Ureter (tissue), 1 donor: ENCODE measurements around the gene C10orf62. TPM values are rescaled to one million over a fixed set of nuclear protein-coding genes. Genes with fewer than 3 reads are reported as not detected.
"Not testable (repeated sequence)": the region's sequence is repeated elsewhere in the genome, so short reads cannot be mapped to it uniquely, and the experiment has no call there.

Source experiments
- DNase-seq: peaks from one replicate; pipeline ENCODE4 v3.0.0-alpha.2; 2020; ENCODE audit warnings: low spot score
- total RNA-seq: library from RNA; stranded (reverse); gene quantifications from one replicate; pipeline ENCODE4 v1.2.4, GENCODE V29; 2023
- donor health status: DM: yes; HTN: yes; CAD: no.

The C10orf62 gene, protein sequence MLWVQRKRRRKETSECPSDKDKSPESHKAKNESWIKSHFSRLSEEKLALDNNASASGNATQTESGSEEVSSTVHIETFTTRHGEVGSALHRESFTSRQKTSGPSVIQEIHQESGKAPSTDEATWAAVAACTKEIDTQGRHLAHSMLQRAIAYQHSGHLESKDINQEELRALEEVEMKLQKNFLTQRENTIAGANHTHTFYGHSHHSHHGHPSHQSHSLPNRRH
- total RNA-seq: not detected

DNA sequence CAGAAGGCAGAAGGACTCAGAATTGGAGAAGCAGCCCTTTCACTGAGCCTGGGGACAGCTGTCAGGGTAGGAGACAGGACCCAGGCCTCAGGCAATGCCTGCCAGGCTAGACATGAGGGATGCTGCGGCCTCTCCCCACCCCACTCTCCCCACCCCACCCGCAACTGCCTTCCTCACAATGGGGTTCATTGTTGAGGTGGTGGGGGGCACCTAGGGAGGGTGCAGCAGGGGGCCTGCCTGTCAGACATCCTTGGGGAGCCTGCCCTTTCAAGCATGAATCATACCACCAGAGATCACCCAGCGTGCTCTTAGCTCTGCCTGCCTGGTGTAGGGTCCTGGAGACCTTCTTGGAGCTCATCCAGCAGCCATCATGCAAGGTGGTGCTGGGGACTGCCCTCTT is at the start of gene C10orf62:
Gene C10orf62 (plus strand): TSS at position 243 of the 400 bp plus-strand sequence. CDS start 177 bp downstream, outside the sequence.
- DNase-seq: no peak

DNA sequence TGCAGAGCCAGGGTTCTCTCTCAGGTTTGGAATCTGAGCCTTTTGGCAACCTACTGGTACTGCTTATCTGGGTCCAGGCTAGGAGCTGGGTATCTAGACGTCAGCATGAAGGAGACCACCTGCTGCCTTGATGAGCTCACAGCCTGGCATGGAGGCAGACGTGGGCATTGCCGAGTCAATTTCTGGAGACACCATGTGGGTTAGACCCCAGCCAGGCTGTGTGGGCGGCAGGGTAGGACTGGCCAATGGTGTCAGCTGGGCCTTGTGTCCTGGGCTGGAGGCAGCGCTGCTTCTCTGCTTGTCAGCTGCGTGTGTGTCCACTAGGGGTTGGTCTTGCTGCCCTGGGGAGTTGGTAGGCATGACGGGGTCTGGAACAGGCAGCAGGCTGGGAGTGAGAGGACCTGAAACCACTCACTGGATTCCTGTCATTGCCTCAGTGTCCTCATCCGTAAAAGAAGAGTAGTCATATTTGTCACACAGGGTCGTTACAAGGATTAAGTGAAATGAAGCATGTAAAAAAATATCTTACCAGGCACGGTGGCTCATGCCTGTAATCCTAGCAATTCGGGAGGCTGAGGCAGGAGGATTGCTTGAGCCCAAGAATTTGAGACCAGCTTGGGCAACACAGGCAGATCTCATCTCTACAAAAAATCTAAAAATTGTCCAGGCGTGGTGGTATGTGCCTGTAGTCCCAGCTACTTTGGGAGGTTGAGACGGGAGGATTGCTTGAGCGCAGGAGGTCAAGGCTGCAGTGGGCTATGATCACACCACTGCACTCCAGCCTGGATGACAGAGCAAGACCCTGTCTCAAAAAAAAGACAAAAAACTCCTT is 48.6 kb upstream of the C10orf62 start:
- no peak for DNase-seq

DNA sequence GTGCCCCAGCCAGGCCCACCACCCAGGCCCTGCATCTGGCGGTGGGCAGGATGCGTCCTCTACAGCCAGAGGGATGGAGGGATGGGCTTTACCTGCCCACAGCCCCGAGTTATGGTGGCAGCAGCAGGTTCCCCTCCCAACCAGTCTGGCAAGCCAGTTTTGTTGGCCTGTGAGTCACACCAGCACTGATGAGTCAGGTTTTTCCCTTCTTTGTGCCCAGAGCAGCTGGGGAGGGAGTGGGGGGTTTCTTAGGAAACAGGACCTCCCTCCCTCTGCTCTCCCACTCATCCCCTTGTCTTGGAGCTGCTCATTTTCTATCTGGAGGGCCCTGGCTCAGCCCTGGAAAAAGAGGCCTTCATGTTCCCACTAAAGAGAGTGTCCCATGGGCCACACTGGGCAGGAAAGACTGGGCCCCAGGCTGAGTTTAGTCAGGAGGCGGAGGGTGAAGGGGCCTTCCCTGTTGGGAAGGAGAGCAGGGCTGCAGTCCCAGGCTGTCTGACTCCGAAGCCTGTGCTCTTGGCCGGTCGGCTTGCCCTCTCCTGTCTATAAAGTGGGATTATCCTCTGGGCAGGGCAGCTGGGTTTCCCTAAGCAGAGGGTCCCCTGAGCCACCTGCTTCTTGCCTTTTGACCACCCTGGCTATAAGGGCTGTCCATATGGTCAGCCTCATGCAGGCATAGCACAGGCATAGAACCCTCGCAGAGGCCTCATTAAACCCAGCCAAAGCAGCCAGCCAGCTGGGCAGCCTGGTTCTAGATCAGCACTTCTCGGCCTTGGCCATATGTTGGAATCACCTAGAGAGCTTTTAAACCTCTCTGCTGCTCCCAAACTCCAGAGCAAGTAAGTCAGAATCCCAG is 47.1 kb upstream of the C10orf62 start:
- DNase-seq: peak; percentile 82

DNA sequence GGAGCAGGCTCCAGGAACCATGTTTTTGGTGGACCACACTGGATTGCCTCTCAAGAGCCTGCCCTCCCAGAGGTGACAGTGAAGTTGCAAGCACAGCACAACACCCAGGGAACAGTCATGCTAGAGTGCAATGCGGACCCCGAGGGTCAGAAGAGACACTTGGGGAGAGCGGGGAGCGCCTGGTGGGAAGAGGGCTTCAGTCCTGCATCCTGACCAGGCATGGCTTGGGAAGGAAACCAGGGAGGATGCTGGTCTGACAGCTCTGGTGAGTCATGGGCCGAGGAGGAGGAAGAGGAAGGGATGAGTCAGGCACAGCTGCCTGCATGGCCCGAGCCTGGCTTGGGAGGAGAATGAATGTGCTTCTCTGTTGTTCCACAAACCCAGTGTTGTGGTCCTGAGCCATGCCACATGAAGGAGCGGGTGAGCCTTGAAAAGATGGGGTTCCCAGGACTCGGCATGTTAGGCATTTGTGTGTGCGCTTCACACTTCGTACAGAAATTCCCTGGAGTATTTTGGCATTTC is 46.4 kb upstream of the C10orf62 start:
- peak; percentile 85 for DNase-seq

DNA sequence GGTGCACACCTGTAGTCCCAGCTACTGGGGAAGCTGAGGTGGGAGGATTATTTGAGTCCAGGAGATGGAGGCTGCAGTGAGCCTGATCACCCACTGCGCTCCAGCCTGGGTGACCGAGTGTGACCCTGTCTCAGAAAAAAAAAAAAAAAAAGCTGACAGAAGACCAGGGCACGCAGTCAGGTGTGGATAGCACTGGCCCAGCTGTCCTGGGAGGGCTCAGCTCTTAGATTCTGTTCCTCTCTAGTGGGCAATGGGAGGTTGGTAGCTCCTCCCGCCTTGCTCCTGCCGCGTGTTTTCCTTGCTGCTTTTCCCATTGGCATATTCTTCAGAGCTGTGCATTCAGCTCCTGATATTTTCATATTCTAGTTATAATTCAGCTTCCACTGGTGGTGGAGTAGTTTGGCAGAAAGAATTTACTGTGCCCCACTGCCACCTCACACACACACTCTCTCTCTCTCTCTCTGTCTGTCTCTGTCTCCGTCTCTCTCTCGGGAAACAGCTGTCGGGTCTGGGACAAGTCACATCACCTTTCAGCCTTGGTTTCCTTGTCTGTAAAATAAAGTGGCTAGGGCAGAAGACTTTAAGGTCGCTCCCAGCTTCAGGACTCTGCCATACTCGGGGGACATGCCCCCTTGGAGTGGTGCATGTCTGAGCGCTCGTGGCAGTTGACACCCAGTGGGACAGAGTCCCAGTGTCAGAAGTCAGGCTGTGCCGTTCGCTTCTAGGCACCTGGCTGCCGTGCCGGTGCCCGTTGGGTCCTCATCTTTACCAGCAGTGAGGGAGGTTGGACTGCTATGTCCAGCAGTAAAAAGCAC is 42.9 kb upstream of the C10orf62 start:
- no peak for DNase-seq

DNA sequence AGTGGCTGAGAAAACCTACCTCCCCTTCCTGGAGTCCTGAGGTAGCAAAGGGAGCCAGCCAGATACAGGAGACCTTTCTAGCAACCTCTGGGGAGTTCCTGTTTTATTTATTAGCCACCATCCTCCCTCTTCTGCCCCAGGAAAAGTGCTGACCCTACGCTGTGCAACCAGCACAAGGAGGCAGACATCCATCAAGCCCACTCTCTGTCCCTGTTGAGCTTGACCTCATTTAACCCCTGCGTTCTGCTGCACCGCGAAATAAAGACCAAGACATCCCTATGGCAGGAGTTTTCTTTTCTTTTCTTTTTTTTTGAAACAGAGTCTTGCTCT is 42.3 kb upstream of the C10orf62 start:
- DNase-seq: no peak

DNA sequence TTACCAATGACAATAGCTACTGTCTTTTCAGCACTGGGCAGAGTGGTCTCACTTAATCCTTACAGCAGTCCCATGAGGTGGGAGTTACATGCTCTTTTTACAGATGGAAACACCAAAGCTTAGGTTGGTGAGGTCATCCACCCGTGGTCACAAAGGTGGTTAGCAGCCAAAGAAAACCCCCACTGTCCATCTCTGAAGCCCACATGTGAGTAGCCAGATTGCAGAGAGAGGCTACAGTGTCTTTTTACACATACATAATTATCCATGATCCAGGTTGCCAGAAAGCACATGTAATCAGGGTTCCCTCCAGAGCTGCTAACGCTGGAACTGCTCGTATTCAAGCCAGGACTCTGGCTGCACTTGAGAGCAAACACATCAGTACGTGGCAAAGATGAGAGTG is 41.6 kb upstream of the C10orf62 start:
- DNase-seq: no peak

DNA sequence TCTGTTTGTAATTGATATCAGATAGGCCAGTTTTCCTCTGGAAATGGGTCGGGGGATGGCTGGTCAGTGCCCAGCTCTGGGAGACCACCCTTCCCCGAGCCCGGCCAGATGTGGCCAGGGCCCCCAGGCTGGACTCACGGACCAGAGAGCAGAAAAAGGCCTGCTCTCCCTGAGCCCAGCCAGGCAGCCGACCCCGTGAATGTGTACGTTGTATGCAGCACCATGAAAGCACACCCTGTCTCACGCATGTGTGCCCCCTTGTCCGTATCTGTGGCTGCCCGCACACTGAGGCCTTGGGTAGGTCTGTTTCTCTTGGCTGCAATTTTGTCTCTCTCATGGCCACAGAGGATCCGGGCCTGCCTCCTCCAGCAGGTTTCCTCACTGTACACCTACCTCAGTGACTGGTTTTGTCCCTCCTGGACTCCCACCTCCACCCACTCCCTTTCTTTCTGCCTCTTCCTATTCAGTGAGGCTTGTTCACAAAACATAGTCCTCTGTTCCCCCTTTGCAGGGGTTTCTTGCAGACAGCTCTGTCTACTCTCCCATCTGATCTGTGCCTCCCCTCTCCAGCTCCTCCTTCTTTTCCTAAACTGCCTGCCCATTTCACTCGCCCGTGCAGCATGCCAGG is 40.6 kb upstream of the C10orf62 start:
- DNase-seq: no peak

DNA sequence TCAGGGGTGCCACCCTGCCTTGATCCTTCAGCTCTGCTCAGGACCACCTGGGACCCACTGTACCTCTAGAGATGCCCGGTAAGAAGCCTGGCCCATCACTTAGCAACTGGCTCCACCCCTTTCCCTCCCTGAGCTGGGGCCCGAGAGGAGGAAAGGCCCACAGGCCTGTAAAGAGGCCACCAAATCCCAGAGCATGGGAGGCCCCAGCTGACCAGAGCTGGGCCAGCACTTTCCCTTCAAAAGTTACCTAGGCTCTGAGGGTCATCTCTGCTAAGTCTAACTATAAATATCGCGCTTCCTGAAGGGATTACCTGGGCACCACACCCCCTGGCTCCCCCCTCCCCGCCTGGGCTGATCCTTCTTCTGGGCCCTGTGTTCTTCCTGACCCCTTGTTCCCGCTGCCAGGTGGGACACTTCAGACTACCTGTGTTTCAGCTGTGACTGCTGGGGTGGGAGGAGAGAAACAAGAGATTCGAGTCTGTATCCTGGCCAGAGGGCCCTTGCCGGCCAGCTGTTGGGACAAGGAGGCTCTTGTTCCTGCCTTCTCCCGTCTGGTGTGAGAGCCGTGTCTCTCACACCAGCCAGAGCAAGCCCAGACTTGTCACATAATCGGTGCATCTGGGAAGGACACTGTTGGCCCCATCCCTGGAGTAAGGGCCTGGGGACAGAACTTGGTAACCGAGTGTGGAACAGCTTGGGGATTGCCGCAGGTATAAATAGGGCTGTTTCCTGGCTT is 39.8 kb upstream of the C10orf62 start:
- DNase-seq: no peak

DNA sequence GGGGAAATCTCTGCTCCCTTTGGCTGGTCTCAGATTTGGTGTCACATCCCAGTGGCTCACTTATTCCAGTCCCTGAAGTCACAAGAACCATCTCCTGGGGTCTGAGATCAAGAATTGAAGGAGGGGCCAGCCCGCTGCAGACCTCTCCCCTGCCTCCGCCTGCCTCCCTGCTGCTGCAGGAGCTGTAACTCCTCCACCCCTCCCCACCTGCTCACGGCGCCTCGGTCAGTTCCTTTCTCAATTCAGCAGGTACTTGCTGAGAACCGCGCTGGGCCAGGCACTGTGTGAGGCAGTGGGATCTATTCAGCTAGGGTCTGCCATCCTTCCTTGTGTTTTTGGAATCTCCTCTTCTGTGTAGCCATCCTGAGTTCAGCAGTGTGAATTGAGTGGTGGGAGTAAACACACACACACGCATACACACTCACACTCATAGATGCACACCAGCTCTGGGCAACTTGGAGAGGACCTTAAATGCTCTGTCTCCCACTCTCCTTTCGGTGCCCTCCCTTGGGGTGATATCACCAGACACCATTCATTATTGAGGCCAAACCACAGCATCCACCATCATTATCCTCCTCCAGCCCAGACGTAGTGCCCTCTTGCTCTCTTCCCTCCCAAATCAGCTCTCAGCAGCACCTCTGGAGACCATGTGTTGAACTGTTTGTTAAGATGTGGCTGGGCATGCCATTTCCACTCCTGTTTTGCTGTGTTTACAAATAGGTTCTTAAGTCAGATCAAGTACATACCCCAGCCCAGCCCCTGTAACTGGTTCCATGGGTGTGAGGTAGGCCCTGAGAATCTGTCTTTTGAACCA is 39.0 kb upstream of the C10orf62 start:
- DNase-seq: no peak

DNA sequence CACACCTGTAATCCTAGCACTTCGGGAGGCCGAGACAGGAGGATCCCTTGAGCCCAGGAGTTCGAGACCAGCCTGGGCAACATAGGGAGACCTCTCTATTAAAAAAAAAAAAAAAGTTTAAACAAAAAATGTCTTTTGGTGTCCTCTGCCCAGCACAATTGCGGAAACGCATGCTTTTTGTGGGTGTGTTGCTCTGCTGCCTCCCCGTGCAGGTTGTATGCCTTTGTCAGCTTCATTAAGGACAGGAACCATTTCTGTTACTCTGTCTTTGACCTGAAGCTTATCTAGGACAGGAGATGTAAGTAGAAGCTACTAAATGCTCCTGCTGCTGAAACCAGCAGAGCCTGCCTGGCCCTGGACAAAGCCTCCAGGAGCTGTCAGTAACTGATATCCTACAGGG is 38.2 kb upstream of the C10orf62 start:
- no peak for DNase-seq

DNA sequence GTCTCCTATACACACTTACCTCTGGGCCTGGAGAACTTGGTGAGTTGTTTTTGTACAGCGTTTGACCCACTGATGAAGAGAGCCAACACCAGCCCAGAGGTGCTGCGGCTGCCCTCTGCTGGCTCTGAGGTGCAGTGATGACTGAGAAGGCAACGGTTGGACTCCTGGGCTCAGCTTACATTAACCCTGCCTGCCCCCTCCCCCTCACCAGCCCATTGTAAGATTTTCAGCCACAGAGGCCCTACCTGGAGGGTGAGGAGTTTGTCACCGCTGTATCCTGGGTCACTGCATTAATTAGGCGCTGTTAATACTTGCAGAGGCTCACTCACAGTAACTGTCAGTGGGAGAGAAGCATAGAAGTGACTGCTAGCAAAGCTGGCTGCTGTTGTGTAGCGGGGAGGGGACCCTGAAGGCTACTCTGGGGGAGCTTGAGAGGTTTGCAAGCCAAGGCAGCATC is 35.9 kb upstream of the C10orf62 start:
- no peak for DNase-seq

DNA sequence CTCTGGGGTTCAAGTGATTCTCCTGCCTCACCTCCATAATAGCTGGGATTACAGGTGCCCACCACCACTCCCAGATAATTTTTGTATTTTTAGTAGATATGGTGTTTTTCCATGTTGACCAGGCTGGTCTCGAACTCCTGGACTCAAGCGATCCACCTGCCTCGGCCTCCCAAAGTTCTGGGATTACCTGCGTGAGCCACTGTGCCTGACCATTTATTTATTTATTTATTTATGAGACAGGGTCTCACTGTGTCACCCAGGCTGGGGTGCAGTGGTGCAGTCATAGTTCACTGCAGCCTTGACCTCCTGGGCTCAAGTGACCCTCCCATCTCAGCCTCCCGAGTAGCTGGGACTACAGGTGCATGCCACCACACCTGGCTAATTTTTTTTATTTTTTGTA is 35.2 kb upstream of the C10orf62 start:
- DNase-seq: not testable (repeated sequence)

DNA sequence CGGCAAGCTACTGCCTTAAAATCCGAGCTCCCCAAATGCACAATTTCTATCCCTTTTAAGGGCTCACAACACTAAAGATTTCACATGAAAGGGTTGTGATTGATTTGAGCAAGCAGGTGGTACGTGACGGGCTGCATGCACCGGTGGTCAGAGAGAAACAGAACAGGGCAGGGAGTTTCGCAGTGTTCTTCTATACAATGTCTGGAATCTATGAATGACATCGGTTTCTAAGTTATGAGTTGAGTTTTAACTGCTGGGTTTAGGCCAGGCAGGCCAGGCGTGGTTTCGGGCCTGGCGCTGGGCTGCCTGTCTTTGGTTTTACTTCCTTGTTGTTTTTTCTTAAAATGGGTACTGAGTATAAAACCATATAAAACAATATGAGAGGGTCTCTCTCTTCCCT is 34.0 kb upstream of the C10orf62 start:
- not testable (repeated sequence) for DNase-seq

DNA sequence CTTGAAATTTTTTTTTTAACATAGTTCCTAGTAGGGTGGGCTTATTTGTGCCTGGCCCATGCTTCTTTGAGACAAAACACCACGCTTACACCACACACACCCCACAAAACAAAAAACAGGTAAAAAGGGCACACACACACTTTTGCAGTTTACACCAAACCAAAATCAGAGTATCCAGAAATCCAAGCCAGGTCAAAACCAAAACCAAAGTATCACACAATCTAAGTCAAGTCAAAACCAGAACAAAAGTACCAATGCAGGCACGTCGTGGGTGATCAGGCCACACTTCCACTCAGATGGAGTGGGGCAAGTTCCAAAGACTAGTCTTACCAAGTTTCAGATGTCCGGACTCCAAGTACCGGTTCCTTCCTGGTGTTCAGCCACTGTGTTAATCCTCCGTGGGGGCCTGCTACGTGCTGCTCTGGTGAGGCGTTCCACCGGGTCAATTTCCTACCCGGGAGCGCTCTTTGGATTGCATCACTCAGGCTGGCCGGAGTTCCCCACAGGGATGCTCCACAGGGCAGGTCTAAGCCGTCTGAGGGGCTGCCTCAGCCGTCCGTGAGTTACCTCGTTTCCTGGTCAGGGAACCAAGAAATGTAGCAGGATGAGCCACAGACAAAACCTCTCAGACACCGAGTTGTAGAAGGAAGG is 28.7 kb upstream of the C10orf62 start:
- not testable (repeated sequence) for DNase-seq

DNA sequence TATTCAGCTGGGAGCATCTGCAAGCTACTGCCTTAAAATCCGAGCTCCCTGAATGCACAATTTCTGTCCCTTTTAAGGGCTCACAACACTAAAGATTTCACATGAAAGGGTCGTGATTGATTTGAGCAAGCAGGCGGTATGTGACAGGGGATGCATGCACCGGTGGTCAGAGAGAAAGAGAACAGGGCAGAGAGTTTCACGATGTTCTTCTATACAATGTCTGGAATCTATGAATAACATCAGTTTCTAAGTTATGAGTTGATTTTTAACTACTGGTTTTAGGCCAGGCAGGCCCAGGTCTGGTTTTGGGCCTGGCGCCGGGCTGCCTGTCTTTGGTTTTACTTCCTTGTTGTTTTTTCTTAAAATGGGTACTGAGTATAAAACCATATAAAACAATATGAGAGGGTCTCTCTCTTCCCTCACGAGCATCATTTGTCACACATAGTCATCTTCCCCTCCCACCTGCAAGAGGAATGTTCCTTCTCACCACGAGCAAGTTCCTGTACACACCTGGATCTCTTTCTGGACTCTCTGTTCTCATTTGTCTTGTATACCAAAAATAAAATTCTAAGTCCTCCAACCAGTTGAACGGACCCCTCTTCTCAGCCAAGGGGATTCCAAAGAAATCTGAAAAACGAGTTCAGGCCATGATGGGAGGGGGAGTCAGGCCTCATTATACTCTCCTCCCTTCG is 28.0 kb upstream of the C10orf62 start:
- not testable (repeated sequence) for DNase-seq

DNA sequence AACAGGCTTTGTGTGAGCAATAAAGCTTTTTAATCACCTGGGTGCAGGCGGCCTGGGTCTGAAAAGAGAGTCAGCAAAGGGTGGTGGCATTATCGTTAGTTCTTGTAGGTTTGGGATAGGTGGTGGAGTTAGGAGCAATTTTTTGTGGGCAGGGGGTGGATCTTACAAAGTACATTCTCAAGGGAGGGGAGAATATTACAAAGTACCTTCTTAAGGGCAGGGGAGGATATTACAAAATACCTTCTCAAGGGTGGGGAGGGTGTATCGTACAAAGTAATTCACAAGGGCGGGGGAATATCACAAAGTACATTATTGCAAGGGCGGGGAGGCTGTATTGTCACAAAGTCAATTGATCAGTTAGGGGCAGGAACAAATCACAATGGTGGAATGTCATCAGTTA is 27.2 kb upstream of the C10orf62 start:
- not testable (repeated sequence) for DNase-seq

DNA sequence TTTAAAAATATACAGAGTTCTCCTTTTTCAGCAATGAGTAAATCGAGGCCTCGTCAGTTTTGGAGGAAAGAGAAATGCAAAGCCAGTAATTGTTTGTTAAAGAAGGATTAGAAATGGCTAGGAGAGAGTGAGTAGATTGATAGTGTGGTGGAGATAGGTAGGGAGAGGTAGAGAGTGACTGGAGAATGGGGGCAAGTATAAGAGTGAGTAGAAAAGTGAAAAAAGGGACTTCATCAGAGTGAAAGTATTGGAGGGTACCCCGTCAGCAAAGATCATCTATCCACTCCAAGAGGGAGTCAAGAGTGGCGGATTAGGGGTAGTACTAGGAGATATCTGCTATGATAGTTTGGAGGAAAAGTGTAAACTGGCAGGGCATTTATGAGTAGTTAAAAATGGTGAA is 26.2 kb upstream of the C10orf62 start:
- no peak for DNase-seq
